Testis (tissue), 2 donors: ENCODE results near the gene GNPTG.

Experiments used
- CTCF ChIP-seq, 3 experiments: fragments of 450-650 bp in 2 of 3; fragments of 200-600 bp in 1 of 3; sonication (generic) in 1 of 3; IDR thresholded peaks; one replicate each; pipeline ENCODE4 v1.5.1; 2016 to 2019; ENCODE audit warnings: antibody characterized with exemption in 3 of 3, mild to moderate bottlenecking in 2 of 3, moderate library complexity in 1 of 3
- POLR2A ChIP-seq: fragments of 450-650 bp; IDR thresholded peaks from one replicate; pipeline ENCODE4 v1.6.1; 2017; ENCODE audit warnings: antibody characterized with exemption, mild to moderate bottlenecking, moderate library complexity

- TF ChIP-seq CTCF (IDR thresholded peaks at IDR 0.05): no peak
- no peak for TF ChIP-seq POLR2A
Measured at GRCh38 chr16:1347286-1347855, 4.4 kb upstream of the GNPTG start.
